Measurements from ENCODE around the gene CNTNAP2.
"Not testable (repeated sequence)": the region's sequence is repeated elsewhere in the genome, so short reads cannot be mapped to it uniquely, and the experiment has no call there.

The CNTNAP2 gene

DNA sequence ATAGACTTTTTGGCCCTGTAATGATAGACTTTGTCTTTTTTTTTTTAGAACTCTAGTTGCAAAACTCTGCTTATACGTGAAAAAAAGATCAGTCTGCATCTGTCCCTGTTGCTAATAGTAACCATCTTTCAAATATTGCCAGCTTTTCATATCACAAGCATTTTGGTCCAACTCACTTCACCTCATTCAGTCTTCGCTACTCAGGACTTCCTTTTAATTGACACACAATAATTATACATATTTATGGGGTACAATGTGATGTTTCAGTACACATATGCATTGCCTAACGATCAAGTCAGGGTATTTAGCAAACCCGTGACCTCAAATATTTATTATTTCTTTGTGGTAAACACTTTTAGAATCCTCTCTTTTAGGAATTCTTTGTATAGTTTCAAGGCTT is 1606.9 kb downstream of the CNTNAP2 start:
- TF ChIP-seq, protein P1, sequence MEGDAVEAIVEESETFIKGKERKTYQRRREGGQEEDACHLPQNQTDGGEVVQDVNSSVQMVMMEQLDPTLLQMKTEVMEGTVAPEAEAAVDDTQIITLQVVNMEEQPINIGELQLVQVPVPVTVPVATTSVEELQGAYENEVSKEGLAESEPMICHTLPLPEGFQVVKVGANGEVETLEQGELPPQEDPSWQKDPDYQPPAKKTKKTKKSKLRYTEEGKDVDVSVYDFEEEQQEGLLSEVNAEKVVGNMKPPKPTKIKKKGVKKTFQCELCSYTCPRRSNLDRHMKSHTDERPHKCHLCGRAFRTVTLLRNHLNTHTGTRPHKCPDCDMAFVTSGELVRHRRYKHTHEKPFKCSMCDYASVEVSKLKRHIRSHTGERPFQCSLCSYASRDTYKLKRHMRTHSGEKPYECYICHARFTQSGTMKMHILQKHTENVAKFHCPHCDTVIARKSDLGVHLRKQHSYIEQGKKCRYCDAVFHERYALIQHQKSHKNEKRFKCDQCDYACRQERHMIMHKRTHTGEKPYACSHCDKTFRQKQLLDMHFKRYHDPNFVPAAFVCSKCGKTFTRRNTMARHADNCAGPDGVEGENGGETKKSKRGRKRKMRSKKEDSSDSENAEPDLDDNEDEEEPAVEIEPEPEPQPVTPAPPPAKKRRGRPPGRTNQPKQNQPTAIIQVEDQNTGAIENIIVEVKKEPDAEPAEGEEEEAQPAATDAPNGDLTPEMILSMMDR (IDR thresholded peaks at IDR 0.05; ENCODE audit: low read depth, low read length), result no peak
- H3K4me1 ChIP-seq, result peaks cover 16% of the 10 kb centered on the region
- no peak for DNase-seq

DNA sequence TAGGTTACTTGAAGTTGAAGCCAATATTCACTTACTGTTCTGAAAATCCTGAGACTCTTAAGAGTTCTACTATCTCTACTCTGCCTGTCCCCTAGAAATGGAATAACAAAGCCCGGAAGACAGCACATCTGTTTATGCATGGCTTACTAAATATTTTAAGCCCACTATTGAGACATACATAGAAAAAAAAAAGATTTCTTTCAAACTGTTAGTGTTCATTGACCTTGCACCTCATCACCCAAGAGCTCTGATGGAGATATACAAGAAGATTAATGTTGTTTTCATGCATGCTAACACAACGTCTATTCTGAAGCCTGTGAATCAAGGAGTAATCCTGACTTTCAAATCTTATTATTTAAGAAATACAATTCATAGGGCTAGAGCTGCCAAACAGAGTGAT is 1614.7 kb downstream of the CNTNAP2 start:
- H3K4me3 ChIP-seq (ENCODE audit: low read depth, low read length), result no peak overlapping the region
- H3K4me1 ChIP-seq, result no peaks in the 10 kb centered on the region
- TF ChIP-seq, protein P1 (IDR thresholded peaks at IDR 0.05; ENCODE audit: low read depth, low read length), result no peak
- no peaks in the 10 kb centered on the region for H3K36me3 ChIP-seq
- H3K27me3 ChIP-seq, result no peaks in the 10 kb centered on the region
- no peak for DNase-seq
- H3K9me3 ChIP-seq, result no peaks in the 10 kb centered on the region

More for the DNA sequence above, 1606.9 kb downstream of the CNTNAP2 start:
- no peak overlapping the region for H3K4me3 ChIP-seq (ENCODE audit: low read depth, low read length)
- no peaks in the 10 kb centered on the region for H3K36me3 ChIP-seq
- no peaks in the 10 kb centered on the region for H3K9me3 ChIP-seq
- H3K27me3 ChIP-seq, result no peaks in the 10 kb centered on the region

DNA sequence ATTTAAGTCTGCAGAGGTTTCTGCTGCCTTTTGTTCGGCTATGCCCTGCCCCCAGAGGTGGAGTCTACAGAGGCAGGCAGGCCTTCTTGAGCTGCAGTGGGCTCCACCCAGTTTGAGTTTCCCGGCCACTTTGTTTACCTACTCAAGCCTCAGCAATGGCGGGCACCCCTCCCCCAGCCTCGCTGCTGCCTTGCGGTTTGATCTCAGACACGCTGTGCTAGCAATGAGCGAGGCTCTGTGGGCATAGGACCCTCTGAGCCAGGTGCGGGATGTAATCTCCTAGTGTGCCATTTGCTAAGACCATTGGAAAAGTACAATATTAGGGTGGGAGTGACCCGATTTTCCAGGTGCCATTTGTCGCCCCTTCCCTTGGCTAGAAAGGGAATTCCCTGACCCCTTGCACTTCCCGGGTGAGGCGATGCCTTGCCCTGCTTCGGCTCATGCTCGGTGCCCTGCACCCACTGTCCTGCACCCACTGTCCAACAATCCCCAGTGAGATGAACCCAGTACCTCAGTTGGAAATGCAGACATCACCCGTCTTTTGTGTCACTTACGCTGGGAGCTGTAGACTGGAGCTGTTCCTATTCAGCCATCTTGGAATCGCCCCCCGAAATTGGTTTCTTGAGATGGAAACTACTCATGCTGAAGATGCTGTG is 1621.1 kb downstream of the CNTNAP2 start:
- not testable (repeated sequence) for H3K27me3 ChIP-seq; H3K4me3 ChIP-seq (ENCODE audit: low read depth, low read length); H3K9me3 ChIP-seq; H3K36me3 ChIP-seq; DNase-seq; H3K4me1 ChIP-seq

DNA sequence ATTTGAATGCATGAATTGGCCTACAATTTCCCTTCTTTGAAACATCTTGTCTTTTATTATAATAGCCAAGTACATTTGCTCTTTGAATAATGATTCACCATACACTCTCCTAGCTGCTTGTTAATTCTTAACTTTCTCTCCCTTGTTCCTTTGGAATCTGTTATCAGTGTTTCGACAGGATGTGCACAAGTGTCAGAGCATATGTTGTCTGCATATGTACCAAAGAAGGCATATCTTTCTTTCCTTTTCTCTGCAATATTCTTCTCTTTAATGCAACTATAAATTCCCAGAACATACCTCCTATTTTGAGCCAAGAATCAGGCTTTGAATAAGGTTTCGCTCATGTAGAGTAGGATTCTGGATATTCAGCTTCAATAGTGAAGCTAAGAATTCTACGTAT is 1625.7 kb downstream of the CNTNAP2 start:
- no peak for DNase-seq
- H3K27me3 ChIP-seq, result no peaks in the 10 kb centered on the region
- H3K9me3 ChIP-seq, result no peaks in the 10 kb centered on the region
- H3K4me3 ChIP-seq (ENCODE audit: low read depth, low read length), result no peak overlapping the region
- H3K4me1 ChIP-seq, result peaks cover 18% of the 10 kb centered on the region
- H3K36me3 ChIP-seq, result no peaks in the 10 kb centered on the region
- TF ChIP-seq, protein P1 (IDR thresholded peaks at IDR 0.05; ENCODE audit: low read depth, low read length), result no peak

DNA sequence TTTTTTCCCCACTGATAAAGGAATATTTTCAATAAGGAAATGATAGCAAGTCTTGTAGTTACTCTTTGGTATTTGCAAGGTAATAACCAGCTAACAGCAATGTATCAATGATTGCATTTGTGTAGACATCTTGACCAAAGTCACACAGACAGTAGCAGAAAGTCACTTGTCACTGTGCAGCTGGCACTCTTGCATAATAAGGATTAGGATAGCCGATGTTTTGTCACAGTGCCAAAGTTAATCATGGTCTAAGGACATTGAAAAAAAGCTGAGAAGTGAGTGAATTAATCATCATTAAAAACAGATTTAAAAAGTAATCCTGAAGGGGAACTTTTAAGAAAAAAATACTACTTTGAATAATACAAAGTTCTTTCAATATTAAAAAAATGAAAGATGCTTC is 1639.7 kb downstream of the CNTNAP2 start:
- no peak for DNase-seq
- Histone ChIP-seq H3K36me3 (no peaks in the 10 kb centered on the region), H3K27me3 (no peaks in the 10 kb centered on the region), H3K9me3 (no peaks in the 10 kb centered on the region), H3K4me1 (peaks cover 10% of the 10 kb centered on the region), H3K4me3 (ENCODE audit: low read depth, low read length) (no peak overlapping the region)
- TF ChIP-seq, protein P1 (IDR thresholded peaks at IDR 0.05; ENCODE audit: low read depth, low read length), result no peak

DNA sequence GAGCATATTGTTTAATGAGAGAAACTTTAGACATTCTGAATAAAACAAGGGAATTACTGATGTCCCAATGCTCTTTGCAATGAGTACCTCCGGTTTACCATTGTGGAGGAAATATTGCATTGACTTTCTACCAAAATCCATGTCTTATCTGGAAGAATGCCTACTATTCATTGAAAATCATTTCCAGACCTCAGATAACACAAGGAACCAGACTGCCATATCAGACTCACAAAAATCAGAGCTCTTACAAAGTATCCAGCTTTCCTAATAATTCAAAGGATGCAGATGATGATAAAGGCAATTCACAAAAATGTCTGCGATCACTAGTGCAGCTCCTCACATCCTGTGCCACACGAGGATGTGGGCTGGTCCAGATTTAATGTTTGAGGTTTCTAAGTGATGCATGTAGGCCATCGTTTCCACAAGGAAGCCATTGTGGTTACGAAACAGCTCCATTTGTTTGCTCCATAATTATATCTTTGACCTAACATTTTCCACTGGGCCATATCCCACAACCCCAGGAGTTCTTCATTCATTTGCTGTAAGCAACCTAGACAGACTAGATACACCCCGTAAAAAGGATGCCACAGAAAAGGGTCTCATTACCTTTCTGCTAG is 1642.8 kb downstream of the CNTNAP2 start:
- no peak for DNase-seq
- Histone ChIP-seq H3K4me3 (ENCODE audit: low read depth, low read length) (no peak overlapping the region), H3K4me1 (peaks cover 10% of the 10 kb centered on the region), H3K27me3 (no peaks in the 10 kb centered on the region), H3K9me3 (no peaks in the 10 kb centered on the region), H3K36me3 (no peaks in the 10 kb centered on the region)
- TF ChIP-seq, protein P1 (IDR thresholded peaks at IDR 0.05; ENCODE audit: low read depth, low read length), result no peak
